ENCODE results near the gene PTPRG.

The PTPRG gene

GRCh38 chr3:61912158-61912557, 350.8 kb downstream of the PTPRG start:
- DNase-seq = no peak
- in situ Hi-C loops (cut with MboI; ENCODE audit: low pct_unique_long_range_greater_than_20kb, low sequenced_read_pairs) = no loop called here

DNA sequence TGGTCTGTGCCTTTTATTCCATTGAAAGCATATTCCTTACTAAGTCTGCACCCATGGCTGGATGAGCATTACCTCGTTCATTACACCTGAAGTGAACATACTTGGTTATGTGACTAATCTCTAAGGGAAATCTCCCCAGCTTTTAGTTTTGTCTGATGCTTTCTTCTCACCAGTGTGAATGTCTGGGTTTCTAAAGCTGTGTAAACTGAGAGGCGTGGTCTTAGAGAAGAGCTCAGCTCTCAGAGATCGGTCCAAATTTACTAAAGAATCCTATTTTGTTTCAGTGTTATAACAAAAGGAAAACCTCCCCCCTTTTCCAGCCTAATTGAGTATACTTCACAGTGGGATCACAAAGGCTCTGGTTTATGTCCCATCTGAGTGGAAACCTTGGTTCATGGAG, 352.3 kb downstream of the PTPRG start:
- DNase-seq = no peak
- in situ Hi-C loops (cut with MboI; ENCODE audit: low pct_unique_long_range_greater_than_20kb, low sequenced_read_pairs) = no loop called here

DNA sequence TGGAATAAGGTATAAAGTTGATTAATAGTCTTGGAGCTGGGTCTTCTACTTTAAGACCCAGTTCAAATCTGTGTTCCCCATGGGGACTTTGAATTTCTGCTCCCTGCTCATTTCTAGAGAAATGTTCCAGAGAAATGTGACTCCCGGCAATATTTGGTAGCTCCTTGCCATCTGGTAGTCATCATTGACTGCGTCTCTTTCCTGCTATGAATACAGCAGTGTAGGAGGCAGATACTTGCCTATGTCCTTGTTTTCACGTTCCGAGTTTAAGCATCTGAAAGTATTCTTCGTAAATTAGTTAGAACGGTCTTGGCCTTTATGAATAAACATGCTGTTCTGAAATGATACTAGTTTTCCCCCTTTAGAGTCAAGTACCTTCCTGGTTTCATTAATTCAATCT, 352.9 kb downstream of the PTPRG start:
- in situ Hi-C loops (cut with MboI; ENCODE audit: low pct_unique_long_range_greater_than_20kb, low sequenced_read_pairs) = no loop called here
- DNase-seq = no peak

- DNase-seq = no peak
- in situ Hi-C loops (cut with MboI; ENCODE audit: low pct_unique_long_range_greater_than_20kb, low sequenced_read_pairs) = no loop called here
Observed at GRCh38 chr3:61915296-61915695, 353.9 kb downstream of the PTPRG start.

DNA sequence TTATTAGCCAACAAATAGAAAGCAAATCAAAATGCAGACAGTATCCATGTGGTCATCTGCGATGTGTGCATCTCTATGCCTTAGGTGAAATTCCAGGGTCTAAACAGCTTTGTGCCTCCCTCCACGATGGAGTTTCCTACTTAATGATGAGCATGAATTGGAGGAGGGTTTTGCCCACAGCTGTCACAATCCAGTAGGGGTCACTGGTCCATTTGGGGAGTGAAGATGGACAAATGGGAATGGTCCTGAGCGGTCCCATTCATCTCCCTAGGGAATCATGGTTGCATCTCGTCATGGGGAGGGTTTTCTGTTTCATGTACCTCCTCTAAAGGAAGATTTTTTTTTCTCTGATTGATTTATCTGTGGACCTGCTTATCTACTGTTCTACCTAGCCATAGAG, 358.0 kb downstream of the PTPRG start:
- DNase-seq = no peak
- in situ Hi-C loops (cut with MboI; ENCODE audit: low pct_unique_long_range_greater_than_20kb, low sequenced_read_pairs) = no loop called here

DNA sequence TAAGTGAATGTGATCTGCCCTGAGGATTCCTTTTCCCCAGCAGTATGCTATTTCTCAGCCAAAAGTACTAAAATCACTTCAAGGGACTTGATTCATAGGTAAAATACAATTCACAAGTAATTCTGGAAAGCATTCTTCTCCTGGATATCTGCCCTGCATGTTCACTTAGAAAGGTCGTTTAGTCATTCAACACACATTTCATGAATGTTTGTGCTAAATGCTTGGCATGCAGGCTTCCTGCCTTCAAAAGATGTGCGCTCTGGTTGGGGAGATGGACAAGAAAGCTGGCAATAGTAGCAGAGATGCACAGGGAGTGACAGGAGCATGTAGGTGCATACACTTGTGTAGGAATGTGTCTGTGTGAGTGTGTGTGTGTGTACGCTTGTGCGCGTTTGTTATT, 360.7 kb downstream of the PTPRG start:
- in situ Hi-C loops (cut with MboI; ENCODE audit: low pct_unique_long_range_greater_than_20kb, low sequenced_read_pairs) = no loop called here
- DNase-seq = no peak

DNA sequence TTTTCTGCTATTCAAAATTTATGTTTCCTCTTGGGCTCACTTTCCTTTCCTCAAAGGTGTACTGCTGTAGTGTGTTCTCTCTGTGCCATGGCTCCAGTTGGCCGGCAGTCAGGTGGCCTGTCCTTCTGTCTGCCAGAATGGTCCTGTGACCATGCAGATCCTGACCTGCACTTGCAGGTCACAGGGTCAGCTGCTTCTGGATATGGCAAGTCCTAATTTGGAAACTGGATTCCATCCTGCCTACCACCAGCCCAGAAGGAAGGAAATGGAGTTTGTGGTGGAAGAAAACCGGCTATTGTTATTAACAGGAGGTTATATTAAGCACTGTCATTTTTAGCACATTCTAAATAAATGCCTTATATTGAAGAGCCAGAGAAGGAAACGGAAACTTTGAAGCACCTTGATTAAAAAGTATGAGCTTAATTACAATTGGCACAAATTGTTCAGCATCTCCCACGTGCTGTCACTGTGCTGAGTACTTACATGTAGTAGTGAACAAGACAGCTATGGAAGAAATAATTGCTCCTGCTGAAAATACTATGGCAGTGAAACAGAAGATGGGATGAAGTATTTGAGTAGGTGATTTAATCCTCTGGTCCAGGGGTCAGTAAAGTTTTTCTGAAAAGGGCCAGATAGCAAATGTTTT, 362.8 kb downstream of the PTPRG start:
- no peak for DNase-seq
- in situ Hi-C loops (cut with MboI; ENCODE audit: low pct_unique_long_range_greater_than_20kb, low sequenced_read_pairs) = no loop called here

- in situ Hi-C loops (cut with MboI; ENCODE audit: low pct_unique_long_range_greater_than_20kb, low sequenced_read_pairs) = no loop called here
Observed at GRCh38 chr3:61924991-61925390, 363.6 kb downstream of the PTPRG start.

GRCh38 chr3:61925721-61926120, 364.4 kb downstream of the PTPRG start:
- in situ Hi-C loops (cut with MboI; ENCODE audit: low pct_unique_long_range_greater_than_20kb, low sequenced_read_pairs) = no loop called here
- DNase-seq = no peak

More at GRCh38 chr3:61924991-61925390, 363.6 kb downstream of the PTPRG start:
- no peak for DNase-seq

DNA sequence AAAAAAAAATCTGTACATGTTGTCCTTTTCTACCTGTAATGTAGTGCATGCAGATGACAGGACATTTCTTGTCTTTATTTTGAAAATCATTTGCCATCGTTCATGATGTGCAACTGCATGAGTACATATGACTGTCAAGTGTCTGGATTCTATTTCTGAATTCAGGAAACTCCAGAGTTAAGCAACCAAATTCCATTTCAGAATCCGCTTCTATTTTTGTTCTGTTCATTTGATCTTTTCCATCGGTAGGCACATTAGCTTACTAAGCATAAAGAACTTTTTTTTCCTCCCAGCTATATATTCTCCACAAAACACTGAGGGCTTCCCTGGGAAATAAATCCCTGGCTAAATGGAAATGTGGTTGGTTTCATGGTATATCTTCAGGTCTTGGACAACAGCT, 365.6 kb downstream of the PTPRG start:
- in situ Hi-C loops (cut with MboI; ENCODE audit: low pct_unique_long_range_greater_than_20kb, low sequenced_read_pairs) = no loop called here
- DNase-seq = no peak

DNA sequence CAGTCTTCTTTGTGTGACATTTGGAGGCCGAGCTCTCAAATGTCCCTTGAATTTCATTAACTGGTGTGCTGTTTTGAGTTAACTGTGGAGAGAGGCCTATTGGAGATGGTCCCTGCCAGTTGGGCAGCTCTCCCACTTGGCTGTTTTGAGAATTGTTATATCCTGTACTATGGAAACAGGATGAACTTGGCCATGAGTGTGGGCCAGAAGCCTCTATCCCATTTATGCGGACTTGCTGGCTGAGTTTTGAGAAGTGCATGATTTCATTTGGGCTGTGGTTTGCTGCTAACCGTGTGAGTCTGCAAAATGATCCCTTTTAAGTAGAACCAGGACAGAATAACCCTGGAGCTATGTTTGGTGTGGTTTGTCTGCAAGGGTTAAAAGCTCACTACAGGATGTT, 366.0 kb downstream of the PTPRG start:
- DNase-seq = no peak
- in situ Hi-C loops (cut with MboI; ENCODE audit: low pct_unique_long_range_greater_than_20kb, low sequenced_read_pairs) = no loop called here

- in situ Hi-C loops (cut with MboI; ENCODE audit: low pct_unique_long_range_greater_than_20kb, low sequenced_read_pairs) = no loop called here
- DNase-seq = no peak
Observed at GRCh38 chr3:61928039-61928438, 366.7 kb downstream of the PTPRG start.

DNA sequence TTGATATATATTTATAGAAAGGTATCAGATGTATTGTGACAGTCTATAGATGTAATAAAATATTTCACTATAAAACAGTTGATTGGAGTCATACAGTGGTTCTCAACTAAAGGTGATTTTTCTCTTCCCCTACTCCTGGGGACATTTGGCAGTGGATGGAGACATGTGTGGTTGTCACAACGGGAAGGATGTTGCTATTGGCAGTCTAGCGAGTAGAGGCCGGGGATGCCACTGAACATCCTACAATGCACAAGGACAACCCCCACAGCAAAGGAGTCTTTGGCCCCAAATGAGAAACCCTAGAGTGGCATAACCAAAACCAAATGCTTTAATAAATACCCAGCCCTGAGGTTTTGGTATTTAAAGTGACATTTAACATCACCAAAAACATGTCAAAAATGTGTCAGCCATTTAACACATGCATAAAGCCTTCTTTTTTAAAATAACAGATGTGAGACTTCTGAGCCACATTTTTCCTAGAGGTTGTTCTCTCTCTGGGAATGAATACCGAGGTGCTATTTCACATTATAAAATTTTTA, 367.5 kb downstream of the PTPRG start:
- in situ Hi-C loops (cut with MboI; ENCODE audit: low pct_unique_long_range_greater_than_20kb, low sequenced_read_pairs) = no loop called here
- DNase-seq = no peak

DNA sequence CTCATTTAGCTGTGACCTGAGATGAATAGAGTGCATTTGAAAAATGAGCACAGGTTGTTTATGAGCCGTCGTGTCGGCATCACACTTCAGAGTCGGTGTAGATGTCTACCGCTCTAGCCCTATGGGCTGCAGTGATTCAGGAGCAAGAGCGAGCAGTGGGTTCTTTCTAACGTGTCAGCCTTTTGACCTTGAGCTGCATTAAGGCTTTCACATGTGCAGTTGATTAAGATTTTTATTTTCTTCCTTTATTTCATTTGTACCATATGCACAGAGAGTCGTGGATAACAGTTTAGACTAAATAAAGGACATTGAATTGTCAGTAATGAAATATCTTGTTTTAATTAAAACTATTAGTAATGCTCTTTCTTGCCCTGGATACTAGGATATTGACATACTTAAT, 368.2 kb downstream of the PTPRG start:
- no peak for DNase-seq
- in situ Hi-C loops (cut with MboI; ENCODE audit: low pct_unique_long_range_greater_than_20kb, low sequenced_read_pairs) = no loop called here

DNA sequence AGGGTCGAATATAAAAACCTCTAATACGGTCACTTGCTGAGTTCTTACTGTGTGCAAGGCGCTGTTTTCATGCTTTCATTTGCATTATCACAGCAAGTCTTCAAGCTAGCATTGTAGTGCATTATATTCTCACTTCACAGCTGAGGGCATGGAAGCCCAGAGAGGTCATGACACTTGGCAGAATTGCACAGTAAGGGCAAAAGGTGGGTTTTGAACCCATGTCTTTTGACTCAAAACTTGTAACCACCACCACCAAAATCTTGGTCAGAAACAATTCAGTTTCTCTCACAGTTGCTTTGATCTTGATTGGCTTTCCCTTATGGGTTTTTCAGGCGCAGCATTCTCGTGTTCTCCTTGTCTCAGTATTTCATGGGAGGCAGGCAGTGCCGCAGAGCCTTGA, 371.1 kb downstream of the PTPRG start:
- in situ Hi-C loops (cut with MboI; ENCODE audit: low pct_unique_long_range_greater_than_20kb, low sequenced_read_pairs) = no loop called here
- no peak for DNase-seq

DNA sequence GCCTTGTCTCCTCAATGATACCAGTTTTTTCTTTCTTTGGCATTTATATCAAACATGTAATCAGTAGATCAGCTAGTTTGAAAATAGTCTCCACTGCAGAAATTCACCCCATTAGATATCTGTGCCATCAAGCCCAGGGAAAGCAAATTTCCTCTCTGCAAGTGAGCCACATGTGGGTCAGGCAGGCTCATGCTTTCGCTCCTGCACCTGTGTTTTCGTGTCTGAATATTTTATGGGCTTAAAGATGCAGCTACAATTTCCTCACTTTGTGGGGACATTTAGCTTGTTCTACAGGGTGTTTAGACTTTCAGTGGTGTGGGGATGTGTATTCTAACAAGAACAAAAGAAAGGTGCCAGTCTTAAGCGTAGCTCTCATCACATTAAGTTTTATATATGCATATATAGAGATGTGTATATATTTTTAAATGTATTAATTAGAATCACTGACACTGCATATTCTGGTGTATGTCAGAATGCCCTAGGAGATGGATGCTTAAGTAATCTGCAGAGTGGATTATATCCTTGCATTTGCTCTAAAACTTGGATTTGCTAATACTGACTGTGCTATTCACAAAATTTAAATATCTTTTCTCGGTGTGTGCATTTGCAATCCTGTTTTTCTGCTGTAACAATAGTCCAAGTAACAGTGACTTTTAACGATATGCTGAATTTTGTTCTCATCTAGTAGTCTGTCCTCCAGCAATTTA, 372.6 kb downstream of the PTPRG start:
- no peak for DNase-seq
- in situ Hi-C loops (cut with MboI; ENCODE audit: low pct_unique_long_range_greater_than_20kb, low sequenced_read_pairs) = no loop called here

DNA sequence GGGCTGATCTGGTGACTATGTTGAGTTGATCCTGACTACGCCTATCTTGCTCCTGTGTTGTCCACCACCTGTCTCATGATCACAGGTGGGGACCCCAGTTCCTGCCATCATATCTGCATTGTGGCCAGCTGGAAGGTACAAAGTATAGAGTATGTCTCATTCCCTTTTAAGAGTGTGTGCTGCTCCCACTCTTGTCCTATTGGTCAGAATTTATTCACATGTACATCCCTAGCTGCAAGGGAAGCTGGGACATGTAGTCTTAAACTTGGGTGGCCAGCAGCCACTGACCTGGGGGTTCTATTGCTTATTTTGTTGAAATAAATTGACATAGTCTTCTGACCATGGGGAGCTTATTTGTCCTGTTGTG, 373.1 kb downstream of the PTPRG start:
- no peak for DNase-seq
- in situ Hi-C loops (cut with MboI; ENCODE audit: low pct_unique_long_range_greater_than_20kb, low sequenced_read_pairs) = no loop called here

- DNase-seq = no peak
- in situ Hi-C loops (cut with MboI; ENCODE audit: low pct_unique_long_range_greater_than_20kb, low sequenced_read_pairs) = no loop called here
Observed at GRCh38 chr3:61935814-61936213, 374.4 kb downstream of the PTPRG start.

GRCh38 chr3:61936344-61936937, 375.1 kb downstream of the PTPRG start:
- in situ Hi-C loops (cut with MboI; ENCODE audit: low pct_unique_long_range_greater_than_20kb, low sequenced_read_pairs) = no loop called here
- DNase-seq = peak; percentile 57

DNA sequence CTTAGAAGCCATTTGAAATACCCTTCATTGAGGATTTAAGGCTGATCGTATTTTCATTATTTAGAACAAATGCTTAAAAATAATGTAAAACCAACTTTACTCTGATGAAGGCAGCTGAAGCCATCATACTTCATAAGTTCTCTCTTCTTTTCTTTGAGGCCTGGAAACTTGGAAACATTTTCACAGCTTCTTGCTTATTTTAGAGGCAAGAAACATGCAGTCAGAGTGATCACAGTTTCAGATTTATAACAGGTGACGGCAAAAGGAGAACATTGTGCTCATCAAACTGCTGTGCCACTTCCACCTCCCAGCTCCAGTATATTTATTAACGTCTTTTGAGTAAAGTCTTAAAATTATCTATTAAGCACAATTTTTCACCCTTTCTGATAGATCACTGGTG, 376.1 kb downstream of the PTPRG start:
- in situ Hi-C loops (cut with MboI; ENCODE audit: low pct_unique_long_range_greater_than_20kb, low sequenced_read_pairs) = no loop called here

More for the DNA sequence above, 376.1 kb downstream of the PTPRG start:
- DNase-seq = no peak
